SJSA1 (cell line): ENCODE data around the gene ASF1A. TPM values are rescaled to one million over a fixed set of nuclear protein-coding genes. Genes with fewer than 3 reads are reported as not detected.

Source experiments
- DNase-seq, 2 experiments: peaks; one replicate each; pipeline ENCODE4 v3.0.0-alpha.2; 2015 to 2020; ENCODE audit warnings: low spot score in 2 of 2, low read depth in 1 of 2
- H3K27ac ChIP-seq: fragments of 250-450 bp; sonication (Bioruptor Pico); 2 replicates; pipeline ENCODE4 v1.5.1; 2020; ENCODE audit warnings: mild to moderate bottlenecking, moderate library complexity
- H3K27me3 ChIP-seq: fragments of 250-450 bp; sonication (Bioruptor Pico); replicated peaks from 2 replicates; pipeline ENCODE4 v1.5.1; 2020; ENCODE audit warnings: mild to moderate bottlenecking, moderate library complexity
- H3K36me3 ChIP-seq: fragments of 250-450 bp; sonication (Bioruptor Pico); 2 replicates; pipeline ENCODE4 v1.5.1; 2020; ENCODE audit warnings: mild to moderate bottlenecking
- H3K4me1 ChIP-seq: fragments of 250-450 bp; sonication (Bioruptor Pico); replicated peaks from 2 replicates; pipeline ENCODE4 v1.6.1; 2021; ENCODE audit warnings: mild to moderate bottlenecking
- H3K4me3 ChIP-seq: fragments of 250-450 bp; sonication (Bioruptor Pico); 2 replicates; pipeline ENCODE4 v1.5.1; 2020; ENCODE audit warnings: mild to moderate bottlenecking
- H3K9me3 ChIP-seq: fragments of 250-450 bp; sonication (Bioruptor Pico); replicated peaks from 2 replicates; pipeline ENCODE4 v1.5.1; 2020; ENCODE audit warnings: mild to moderate bottlenecking
- total RNA-seq: library from RNA; depleted of rRNA; stranded (reverse); fragments of >200 nt; shearing (Covaris generic); gene quantifications from 2 replicates; pipeline ENCODE4 v1.2.3, GENCODE V29; 2014; rRNA removed

Gene ASF1A
- total RNA-seq, 1 experiment from 2014 or later: 38.4 TPM

GRCh38 chr6:118934461-118935330 is 40.7 kb downstream of the ASF1A start, which contains the start of gene MCM9:
Gene MCM9 (minus strand): TSS chr6:118935159. CDS start chr6:118931723, 3,436 bp downstream.
- H3K27ac ChIP-seq: peak within 1 kb of the TSS; percentile 61
- H3K27me3 ChIP-seq: no peaks in the 10 kb centered on the region
- peak within 1 kb of the TSS; percentile 82 for H3K4me3 ChIP-seq
- H3K4me1 ChIP-seq: peaks cover 5% of the 10 kb centered on the region
- no peaks in the 10 kb centered on the region for H3K9me3 ChIP-seq
- H3K36me3 ChIP-seq: peaks cover 18% of the 10 kb centered on the region; the same call in 1 of the 2 replicates
- peak; percentile 84 to 90 for DNase-seq

- Histone ChIP-seq H3K9me3 (no peaks in the 10 kb centered on the region), H3K27ac (no peak overlapping the region), H3K4me1 (peaks cover 5% of the 10 kb centered on the region), H3K4me3 (peak overlapping the region; percentile 82), H3K27me3 (no peaks in the 10 kb centered on the region), H3K36me3 (peaks cover 15% of the 10 kb centered on the region; the same call in 1 of the 2 replicates)
- no peak for DNase-seq
Observed at GRCh38 chr6:118935331-118935668, 41.3 kb downstream of the ASF1A start.

DNA sequence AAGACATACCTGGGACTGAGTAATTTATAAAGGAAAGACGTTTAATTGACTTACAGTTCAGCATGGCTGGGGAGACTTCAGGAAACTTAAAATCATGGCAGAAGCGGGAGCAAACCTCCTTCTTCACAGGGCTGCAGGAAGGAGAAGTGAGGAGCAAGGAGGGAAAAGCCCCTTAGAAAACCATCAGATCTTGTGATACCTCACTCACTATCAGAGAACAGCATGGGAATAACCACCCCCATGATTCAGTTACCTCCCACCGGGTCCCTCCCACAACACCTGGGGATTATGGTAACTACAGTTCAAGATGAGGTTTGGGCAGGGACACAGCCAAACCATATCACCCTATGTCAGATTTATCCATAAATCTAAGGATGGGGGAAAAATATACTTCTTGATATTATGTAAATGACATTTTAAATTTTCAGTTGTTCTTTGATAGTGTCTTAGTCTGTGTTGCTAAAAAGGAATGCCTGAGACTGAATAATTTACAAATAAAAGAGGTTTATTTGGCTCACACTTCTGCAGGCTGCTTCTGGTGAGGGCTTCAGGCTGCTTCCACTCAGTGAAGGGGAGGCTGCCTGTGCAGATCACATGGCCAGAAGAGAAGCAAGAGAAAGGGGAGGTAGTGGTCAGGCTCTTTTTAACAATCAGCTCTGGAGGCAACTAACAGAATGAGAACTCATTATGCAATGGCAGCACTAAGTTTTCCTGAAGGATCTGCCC is 42.2 kb downstream of the ASF1A start:
- Histone ChIP-seq H3K36me3 (peaks cover 8% of the 10 kb centered on the region; the same call in 1 of the 2 replicates), H3K4me3 (no peak overlapping the region), H3K9me3 (no peaks in the 10 kb centered on the region), H3K27me3 (no peaks in the 10 kb centered on the region), H3K27ac (no peak overlapping the region), H3K4me1 (peaks cover 5% of the 10 kb centered on the region)
- DNase-seq: no peak

DNA sequence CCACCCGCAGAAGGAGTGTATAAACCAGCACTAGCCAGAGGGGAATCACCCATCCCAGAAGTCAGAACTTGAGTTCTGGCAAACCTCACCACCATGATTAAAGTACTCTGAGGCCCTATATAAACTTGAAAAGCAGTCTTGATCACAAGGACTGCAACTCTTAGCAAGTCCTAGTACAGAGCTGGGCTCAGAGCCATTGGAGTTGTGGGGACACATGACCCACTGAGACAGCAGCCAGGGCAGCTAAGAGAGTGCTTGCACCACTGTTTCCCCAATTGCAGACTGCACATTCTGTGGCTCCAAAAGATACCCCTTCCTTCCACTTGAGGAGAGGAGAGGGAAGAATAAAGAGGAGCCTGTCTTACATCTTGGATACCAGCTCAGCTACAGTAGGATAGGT is 45.7 kb downstream of the ASF1A start:
- Histone ChIP-seq H3K27ac (no peak overlapping the region), H3K36me3 (peaks cover 2% of the 10 kb centered on the region; the same call in 1 of the 2 replicates), H3K4me1 (no peaks in the 10 kb centered on the region), H3K9me3 (no peaks in the 10 kb centered on the region), H3K27me3 (no peaks in the 10 kb centered on the region), H3K4me3 (no peak overlapping the region)
- DNase-seq: no peak

GRCh38 chr6:118940770-118941169 is 46.8 kb downstream of the ASF1A start:
- no peaks in the 10 kb centered on the region for H3K36me3 ChIP-seq
- H3K9me3 ChIP-seq: no peaks in the 10 kb centered on the region
- no peak overlapping the region for H3K27ac ChIP-seq
- H3K4me3 ChIP-seq: no peak overlapping the region
- no peaks in the 10 kb centered on the region for H3K4me1 ChIP-seq
- H3K27me3 ChIP-seq: no peaks in the 10 kb centered on the region
- DNase-seq: no peak

GRCh38 chr6:118945217-118945616 is 51.3 kb downstream of the ASF1A start:
- Histone ChIP-seq H3K4me3 (no peak overlapping the region), H3K27ac (no peak overlapping the region)
- DNase-seq: no peak

DNA sequence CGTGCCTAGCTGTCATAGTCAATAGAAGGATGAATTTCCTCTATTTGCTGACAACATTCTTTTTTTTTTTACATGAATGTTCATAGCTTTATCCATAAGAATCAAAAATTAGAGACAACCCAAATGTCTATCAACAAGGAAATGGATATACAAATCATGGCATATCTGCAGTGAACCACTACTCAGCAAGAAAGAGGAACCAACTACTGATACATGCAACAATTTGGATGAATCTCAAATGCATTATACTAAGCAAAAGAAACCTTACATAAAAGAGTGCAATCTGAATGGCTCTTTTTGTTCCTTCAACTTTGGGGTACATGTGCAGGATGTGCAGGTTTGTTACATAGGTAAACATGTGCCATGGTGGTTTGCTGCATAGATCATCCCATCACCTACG is 58.7 kb downstream of the ASF1A start:
- Histone ChIP-seq H3K36me3 (no peaks in the 10 kb centered on the region), H3K4me1 (no peaks in the 10 kb centered on the region), H3K4me3 (no peak overlapping the region), H3K27ac (no peak overlapping the region), H3K27me3 (no peaks in the 10 kb centered on the region; the same call in 1 of the 2 replicates), H3K9me3 (no peaks in the 10 kb centered on the region)
- DNase-seq: no peak

More at GRCh38 chr6:118945217-118945616, 51.3 kb downstream of the ASF1A start:
- Histone ChIP-seq H3K36me3 (no peaks in the 10 kb centered on the region), H3K4me1 (no peaks in the 10 kb centered on the region), H3K9me3 (no peaks in the 10 kb centered on the region), H3K27me3 (no peaks in the 10 kb centered on the region)

GRCh38 chr6:118953391-118953790 is 59.4 kb downstream of the ASF1A start:
- Histone ChIP-seq H3K36me3 (no peaks in the 10 kb centered on the region), H3K27me3 (no peaks in the 10 kb centered on the region; the same call in 1 of the 2 replicates), H3K4me1 (no peaks in the 10 kb centered on the region), H3K9me3 (no peaks in the 10 kb centered on the region), H3K27ac (no peak overlapping the region), H3K4me3 (no peak overlapping the region)
- DNase-seq: no peak

Other genes starting within 250 kb of the ASF1A start
- gene CEP85L, start 242.6 kb upstream of the ASF1A start, total RNA-seq: 6.5 and 12.7 TPM in 2 replicates
- gene MCM9, start 41.0 kb downstream of the ASF1A start, total RNA-seq: 6.7 and 8.0 TPM in 2 replicates
- not detected in 2 replicates for gene FAM184A, start 184.5 kb downstream of the ASF1A start, total RNA-seq